Measurements from ENCODE around the gene PTPN4.
"Not testable (repeated sequence)": the region's sequence is repeated elsewhere in the genome, so short reads cannot be mapped to it uniquely, and the experiment has no call there.

Gene PTPN4

DNA sequence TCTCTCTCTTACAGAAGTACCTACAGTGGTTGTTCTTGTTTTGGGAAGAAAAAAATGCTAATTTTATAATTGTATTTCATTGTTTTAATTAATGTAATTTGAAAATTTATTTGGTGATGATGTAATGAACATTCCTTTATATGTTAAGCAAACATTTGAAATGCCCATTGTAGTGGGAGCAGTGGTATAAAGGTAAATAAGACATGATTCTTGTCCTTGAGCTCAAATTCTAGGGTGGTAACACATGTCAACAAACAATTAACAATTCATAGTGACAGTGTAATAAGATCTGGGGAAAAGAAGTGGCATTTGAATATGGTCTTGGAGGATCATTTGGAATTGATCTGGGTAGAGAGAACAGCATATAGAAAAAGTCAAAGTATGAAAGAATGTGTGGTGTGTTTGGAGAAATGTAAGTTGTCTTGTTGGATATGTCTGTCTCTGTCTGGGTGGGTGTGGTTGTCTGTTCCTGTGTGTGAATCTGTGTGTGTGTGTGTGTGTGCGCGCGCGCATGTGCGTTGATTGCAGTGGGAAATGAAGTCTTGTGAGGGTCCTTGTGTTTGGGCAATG is 5.8 kb downstream of the PTPN4 start:
- DNase-seq: no peak

DNA sequence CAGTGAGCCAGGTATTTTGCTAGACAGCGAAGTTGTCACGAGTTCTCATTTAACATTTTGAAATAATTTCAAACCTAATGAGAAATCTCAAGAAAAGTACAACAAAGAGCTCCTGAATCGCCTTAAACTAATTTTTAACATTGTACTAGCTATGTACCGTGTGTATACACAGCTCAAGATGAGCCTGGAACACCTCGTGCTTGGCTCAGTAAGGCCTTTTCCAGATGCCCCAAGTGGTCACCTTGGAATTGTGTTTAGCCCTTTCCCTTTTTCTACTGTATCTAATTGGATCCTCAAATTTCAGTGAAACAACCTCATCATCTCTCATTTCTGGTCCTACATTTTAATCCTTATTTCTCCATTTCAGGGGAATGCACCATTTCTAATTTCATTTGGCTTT is 7.2 kb downstream of the PTPN4 start:
- no peak for DNase-seq

- DNase-seq: no peak
Observed at GRCh38 chr2:119768742-119769141, 9.0 kb downstream of the PTPN4 start.

DNA sequence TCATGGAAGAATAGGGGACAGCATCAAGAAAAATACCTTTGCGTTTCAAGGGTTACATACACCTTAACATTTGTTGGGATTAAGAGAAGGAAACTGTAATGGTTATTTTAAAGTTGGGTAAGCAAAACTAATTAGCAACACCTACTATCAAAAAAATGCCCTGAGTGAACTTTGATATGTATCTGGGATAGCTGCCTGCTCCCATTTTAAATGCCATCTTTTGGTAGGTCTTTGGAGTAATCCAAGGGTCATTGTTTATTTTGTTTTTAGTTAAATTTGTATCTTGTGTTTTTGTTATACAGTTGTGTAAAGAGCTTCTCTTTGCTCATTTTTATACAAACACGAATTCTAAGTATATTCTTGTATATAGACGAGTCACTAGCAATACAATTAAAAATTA is 9.9 kb downstream of the PTPN4 start:
- no peak for DNase-seq

- DNase-seq: no peak
Observed at GRCh38 chr2:119771331-119771730, 11.6 kb downstream of the PTPN4 start.

DNA sequence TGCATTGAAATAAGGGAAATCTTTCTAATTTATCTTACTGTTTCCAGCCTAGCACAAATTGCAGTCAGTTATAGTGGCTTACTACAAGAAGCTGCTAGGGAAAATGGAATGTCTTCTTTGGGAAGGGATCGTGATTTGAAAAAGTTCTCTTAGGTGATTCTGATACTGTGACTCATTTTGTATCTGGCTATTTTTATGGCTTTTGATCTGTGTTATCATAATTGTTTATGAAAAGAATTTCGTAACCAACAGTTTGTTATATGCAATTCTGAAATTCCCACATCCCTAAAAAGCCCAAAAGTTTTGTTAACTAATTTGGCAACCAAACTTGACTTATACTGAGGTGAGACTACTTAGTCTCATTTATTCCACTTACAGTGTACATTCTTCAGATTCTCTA is 12.4 kb downstream of the PTPN4 start:
- DNase-seq: no peak

DNA sequence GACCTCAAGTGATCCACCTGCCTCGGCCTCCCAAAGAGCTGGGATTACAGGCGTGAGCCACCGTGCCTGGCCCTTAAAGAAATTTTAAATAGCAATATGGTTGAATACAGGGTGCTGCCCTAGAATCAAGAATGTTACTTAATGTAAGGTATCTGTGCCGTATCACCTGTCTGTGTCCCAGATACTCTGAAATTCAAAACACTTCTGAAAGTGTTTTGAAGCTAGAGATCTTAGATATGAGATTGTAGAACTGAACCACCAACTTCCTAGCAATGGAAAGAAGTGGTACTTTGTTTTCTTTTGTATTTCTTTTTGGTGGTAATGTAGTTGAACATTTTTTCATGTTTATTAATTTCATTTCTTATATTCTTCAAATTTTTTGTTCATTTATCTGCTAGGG is 13.0 kb downstream of the PTPN4 start:
- DNase-seq: no peak

DNA sequence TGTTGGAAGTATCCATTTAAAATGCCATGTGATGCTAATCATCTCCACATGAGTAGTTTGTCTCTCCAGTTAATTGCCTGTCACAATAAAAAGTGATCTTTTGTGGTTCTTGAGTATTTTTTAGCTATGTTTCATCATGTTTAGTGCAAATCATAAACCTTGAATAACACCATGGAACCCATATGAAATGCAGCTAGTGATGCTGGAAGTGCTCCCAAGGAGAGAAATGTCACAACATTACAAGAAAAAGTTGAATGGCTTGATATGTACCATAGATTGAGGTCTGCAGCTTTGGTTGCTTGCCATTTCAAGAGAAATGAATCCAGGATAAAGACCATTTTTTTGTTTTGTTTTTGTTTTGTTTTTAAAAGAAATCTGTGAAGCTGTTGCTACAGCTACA is 14.3 kb downstream of the PTPN4 start:
- DNase-seq: no peak

- no peak for DNase-seq
Observed at GRCh38 chr2:119775102-119775501, 15.4 kb downstream of the PTPN4 start.

DNA sequence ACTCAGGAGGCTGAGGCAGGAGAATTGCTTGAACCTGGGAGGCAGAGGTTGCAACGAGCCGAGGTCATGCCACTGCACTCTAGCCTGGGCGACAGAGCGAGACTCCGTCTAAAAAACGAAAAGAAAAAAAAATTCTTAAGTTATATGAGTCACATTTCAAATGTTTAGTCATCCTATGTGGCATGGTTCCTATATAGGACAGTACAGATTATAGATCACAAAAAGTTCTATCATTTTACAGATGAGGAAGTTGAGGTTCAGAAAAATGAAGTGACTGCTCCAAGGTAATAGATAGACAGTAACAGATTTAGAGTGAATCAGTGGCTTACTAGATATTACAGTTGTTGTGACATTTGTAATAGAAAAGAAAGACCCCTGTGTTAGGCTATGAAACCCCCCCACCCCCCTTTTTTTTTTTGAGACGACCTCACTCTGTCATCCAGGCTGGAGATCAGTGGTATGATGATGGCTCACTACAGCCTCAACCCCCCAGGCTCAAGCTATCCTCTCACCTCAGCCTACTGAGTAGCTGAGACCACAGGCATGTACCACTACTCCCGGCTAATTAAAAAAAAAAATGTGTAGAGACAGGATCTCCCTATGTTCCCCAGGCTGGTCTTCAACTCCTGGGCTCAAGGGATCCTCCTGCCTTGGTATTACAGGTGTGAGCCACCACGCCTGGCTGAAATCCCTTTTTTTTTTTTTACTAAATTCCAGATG is 22.7 kb downstream of the PTPN4 start:
- no peak for DNase-seq

- no peak for DNase-seq
Observed at GRCh38 chr2:119784876-119785275, 25.2 kb downstream of the PTPN4 start.

DNA sequence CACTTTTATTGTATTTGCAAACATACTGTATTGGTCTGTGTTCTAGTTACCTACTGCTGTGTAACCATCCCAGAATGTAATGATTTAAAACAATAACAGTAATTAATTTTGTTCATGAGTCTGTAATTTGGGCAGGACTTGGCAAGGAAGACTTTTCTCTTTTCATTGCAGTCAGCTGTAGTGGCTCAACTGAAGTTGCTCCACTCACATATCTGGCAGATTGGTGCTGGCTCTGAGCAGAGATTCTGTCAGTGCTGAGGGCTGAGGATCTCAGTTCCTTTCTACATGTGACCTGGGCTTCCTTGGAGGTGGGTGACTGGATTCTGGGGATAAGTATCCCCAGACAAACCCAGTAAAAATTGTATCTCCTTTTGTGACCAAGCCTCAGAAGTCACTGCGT is 26.6 kb downstream of the PTPN4 start:
- DNase-seq: no peak

DNA sequence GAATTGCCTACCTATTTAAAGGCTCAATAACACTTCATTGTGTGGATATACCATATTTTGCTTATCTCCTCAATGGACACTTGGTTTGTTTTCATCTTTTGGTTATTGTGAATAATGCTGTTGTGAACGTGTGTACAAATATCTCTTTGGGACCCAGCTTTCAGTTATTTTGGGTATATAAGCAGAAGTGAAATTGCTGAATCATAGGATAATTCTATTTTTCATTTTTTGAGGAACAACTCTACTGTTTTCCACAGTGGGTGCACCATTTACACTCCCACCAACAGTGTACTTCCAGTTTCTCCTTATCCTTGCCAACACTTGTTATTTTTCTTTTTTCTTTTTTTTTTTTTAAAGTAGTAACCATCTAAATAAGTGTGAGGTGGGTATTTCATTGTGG is 29.0 kb downstream of the PTPN4 start:
- no peak for DNase-seq

- no peak for DNase-seq
Observed at GRCh38 chr2:119790466-119790865, 30.7 kb downstream of the PTPN4 start.

GRCh38 chr2:119792907-119793312 is 33.2 kb downstream of the PTPN4 start:
- DNase-seq: no peak

- no peak for DNase-seq
Observed at GRCh38 chr2:119794237-119794636, 34.5 kb downstream of the PTPN4 start.

DNA sequence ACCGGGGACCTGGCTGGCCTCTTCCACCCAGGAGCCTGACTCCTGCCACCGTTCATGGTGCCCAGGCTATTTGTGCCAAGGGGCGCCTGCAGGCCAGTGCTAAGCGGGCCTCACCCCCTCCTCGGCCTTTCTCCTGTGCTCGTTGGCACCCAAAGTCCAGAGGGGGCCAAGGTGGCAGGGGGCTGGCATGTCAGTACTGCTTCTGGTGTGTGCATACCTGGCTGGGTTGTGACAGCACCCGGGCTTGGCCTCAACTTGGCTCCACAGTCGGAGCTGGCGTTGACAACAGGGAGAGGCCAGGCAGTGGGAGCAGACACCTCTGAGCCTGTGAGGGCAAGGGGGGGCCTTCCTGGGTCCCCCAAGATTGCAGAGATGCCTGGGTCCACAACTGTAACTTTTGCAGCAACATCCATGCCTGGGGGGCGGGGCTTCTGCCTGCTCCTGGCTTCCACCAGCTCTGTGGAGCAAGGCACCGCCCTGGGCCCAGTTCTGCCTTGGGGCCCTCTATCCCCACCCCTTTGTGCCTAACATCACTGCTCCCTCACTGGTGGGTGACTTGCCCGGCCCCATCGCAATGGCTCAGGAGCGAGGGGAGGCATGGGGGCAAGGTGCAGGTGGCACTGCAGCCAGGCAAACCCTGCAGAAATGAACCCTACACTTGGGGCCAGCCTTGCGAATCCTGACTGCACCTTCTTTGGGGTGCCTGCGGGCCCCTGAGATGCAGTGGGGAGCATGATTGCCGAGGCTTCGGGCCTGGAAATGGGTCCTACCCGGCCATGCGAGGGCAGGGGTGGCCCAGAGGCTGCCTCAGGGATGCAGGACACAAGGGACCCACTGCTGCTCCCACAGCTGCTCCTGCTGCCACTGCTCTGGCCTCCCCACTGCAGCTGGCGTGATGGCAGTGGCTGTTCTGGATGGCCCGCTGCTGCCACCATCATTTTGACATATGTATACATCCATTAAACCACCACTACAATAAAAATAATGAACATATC is 35.9 kb downstream of the PTPN4 start:
- no peak for DNase-seq

DNA sequence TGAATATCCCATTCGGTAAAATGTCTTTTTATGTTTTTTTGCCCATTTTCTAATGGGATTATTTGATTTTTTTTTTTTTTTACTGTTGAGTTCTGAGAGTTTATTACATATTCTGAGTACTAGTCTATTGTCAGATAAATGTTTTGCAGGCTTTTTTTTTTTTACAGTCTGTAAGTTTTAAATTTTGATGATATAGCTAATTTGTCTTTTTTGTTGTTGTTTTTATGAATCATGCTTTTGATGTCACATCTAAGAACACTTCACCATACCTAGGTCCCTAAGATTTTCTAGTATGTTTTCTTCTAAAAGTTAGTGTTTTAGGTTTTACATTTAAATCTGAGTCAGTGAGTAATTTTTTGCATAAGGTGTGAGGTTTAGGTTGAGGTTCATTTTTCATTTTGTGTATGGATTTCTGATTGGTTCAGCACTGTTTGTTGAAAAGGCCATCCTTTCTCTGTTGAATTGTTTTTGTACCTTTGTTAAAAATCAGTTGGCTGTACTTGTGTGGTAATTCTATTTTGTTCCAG is 40.7 kb downstream of the PTPN4 start:
- DNase-seq: no peak

DNA sequence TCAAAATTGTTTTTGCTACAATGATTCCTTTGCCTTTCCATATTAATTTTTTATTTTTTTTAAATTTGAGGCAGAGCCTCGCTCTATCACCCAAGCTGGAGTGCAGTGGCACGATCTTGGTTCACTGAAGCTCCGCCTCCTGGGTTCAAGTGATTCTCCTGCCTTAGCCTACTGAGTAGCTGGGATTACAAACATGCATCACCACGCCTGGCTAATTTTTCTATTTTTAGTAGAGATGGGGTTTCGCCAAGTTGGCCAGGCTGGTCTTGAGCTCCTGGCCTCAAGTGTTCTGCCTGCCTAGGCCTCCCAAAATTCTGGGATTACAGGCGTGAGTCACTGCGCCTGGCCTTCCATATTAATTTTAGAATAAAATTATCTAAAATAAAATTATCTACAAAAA is 41.3 kb downstream of the PTPN4 start:
- DNase-seq: no peak

GRCh38 chr2:119801989-119802388 is 42.3 kb downstream of the PTPN4 start:
- DNase-seq: not testable (repeated sequence)

DNA sequence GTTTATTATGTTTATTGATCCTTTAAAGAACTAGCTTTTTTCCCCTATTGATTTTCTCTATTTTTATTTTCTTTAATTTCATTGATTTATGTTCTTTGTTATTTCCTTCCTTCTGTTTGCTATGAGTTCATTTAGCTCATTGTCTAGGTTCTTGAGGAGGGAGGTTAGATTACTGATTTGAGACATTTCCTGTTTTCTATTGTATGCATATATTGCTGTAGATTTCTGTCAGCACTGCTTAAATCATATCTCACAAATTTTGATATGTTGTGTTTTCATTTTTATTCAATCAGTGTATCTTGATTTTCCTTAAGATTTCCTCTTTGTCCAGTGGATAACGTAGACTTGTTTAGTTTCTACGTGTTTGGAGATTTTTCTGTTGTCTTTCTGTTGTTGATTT is 43.4 kb downstream of the PTPN4 start:
- no peak for DNase-seq

DNA sequence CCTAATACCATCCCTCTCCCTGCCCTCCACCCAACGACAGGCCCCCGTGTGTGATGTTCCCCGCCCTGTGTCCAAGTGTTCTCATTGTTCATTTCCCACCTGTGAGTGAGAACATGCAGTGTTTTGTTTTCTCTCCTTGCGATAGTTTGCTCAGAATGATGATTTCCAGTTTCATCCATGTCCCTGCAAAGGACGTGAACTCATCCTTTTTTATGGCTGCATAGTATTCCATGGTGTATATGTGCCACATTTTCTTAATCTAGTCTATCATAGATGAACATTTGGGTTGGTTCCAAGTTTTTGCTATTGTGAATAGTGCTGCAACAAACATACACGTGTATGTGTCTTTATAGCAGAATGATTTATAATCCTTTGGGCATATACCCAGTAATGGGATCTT is 44.7 kb downstream of the PTPN4 start:
- DNase-seq: not testable (repeated sequence)

DNA sequence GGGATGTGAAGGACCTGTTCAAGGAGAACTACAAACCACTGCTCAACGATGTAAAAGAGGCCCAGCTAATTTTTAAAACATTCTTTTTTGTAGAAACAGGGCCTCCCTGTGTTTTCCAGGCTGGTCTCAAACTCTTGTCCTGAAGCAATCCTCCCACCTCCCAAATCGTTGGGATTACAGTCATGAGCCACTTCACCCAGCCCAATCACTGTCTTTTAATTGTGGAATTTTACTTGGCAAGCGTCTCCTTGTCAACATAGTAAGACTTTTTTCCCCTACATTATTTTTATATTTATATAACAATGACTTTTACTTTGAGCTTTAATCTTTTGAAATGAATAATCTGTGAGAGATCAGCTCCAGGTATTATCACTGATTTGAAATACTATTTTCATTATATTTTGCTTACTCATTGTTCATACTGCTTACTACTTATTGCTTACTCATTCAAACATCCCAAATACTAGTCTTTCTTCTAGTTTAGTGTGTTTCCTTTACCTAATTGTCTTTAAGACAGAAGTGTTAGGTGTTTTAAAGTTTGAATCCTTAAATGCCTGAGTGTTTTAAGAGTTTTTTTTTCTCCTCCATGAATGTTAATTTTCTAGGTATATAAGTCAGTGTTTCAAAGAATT is 48.9 kb downstream of the PTPN4 start:
- DNase-seq: no peak
